Adrenal gland (tissue), 5 donors: ENCODE measurements around the gene DOCK11.

ENCODE experiments used
- POLR2A ChIP-seq, 2 donors: fragments of 450-650 bp; IDR thresholded peaks; one replicate each; pipeline ENCODE4 v1.6.1; 2017; ENCODE audit warnings: antibody characterized with exemption in 2 of 2, mild to moderate bottlenecking in 2 of 2, moderate library complexity in 1 of 2
- TF ChIP-seq, protein P1 (sequence below), 6 experiments: fragments of 450-650 bp in 4 of 6; fragments of 200-600 bp in 2 of 6; sonication (generic) in 1 of 6; IDR thresholded peaks; 1 replicate in 5 of 6; 2 replicates in 1 of 6; pipeline versions ENCODE4 v1.5.1 to v1.8.0; 2016 to 2021; ENCODE audit warnings: antibody characterized with exemption in 6 of 6, mild to moderate bottlenecking in 2 of 6, moderate library complexity in 1 of 6
- donor health status: DM: no; HTN: no; CAD: no.

DNA sequence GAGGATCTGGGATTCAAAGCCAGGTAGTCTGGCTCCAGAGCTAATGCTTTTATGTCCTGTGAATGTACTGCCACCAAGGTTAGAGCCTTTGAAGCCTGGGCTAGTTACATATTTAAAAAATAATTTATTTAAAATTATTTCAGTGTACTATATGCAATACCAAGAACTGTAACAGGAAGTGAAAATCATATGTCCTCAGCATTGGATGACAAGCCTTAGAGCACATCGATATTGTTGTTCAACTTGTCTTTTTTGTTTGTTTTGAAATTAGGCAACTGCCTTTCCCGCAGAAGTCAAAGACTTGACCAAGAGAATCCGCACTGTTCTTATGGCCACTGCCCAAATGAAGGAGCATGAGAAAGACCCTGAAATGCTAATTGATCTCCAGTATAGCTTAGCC is 158.7 kb downstream of the DOCK11 start:
- TF ChIP-seq POLR2A (IDR thresholded peaks at IDR 0.05) = no peak
- TF ChIP-seq, protein P1, sequence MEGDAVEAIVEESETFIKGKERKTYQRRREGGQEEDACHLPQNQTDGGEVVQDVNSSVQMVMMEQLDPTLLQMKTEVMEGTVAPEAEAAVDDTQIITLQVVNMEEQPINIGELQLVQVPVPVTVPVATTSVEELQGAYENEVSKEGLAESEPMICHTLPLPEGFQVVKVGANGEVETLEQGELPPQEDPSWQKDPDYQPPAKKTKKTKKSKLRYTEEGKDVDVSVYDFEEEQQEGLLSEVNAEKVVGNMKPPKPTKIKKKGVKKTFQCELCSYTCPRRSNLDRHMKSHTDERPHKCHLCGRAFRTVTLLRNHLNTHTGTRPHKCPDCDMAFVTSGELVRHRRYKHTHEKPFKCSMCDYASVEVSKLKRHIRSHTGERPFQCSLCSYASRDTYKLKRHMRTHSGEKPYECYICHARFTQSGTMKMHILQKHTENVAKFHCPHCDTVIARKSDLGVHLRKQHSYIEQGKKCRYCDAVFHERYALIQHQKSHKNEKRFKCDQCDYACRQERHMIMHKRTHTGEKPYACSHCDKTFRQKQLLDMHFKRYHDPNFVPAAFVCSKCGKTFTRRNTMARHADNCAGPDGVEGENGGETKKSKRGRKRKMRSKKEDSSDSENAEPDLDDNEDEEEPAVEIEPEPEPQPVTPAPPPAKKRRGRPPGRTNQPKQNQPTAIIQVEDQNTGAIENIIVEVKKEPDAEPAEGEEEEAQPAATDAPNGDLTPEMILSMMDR (IDR thresholded peaks at IDR 0.05) = no peak
